GF-D8 (cell line): Measurements from ENCODE around the gene ABL1.
"Not testable (repeated sequence)": the region's sequence is repeated elsewhere in the genome, so short reads cannot be mapped to it uniquely, and the experiment has no call there.

Source experiments
- DNase-seq: peaks from one replicate; lab custom pipeline; 2025; lab: John Stamatoyannopoulos, UW

ABL1 gene

GRCh38 chr9:130834371-130835336 lies at the start of gene ABL1:
ABL1 (plus strand) TSS chr9:130835254; CDS start chr9:130835447, 193 bp downstream.
- peak; percentile 77 for DNase-seq

- no peak for DNase-seq
Measured at GRCh38 chr9:130785940-130786508, 49.0 kb upstream of the ABL1 start.

- DNase-seq = no peak
Measured at GRCh38 chr9:130786526-130786925, 48.5 kb upstream of the ABL1 start.

- DNase-seq = no peak
Measured at GRCh38 chr9:130789747-130790672, 45.0 kb upstream of the ABL1 start.

GRCh38 chr9:130791303-130791894 lies 43.7 kb upstream of the ABL1 start:
- no peak for DNase-seq

- DNase-seq = no peak
Measured at GRCh38 chr9:130793589-130793988, 41.5 kb upstream of the ABL1 start.

- not testable (repeated sequence) for DNase-seq
Measured at GRCh38 chr9:130794021-130794420, 41.0 kb upstream of the ABL1 start.

- DNase-seq = not testable (repeated sequence)
Measured at GRCh38 chr9:130794423-130794822, 40.6 kb upstream of the ABL1 start.

- DNase-seq = no peak
Measured at GRCh38 chr9:130794923-130795495, 40.0 kb upstream of the ABL1 start.

- not testable (repeated sequence) for DNase-seq
Measured at GRCh38 chr9:130803116-130803515, 31.9 kb upstream of the ABL1 start.

- peak; percentile 11 for DNase-seq
Measured at GRCh38 chr9:130805510-130806326, 29.3 kb upstream of the ABL1 start.

GRCh38 chr9:130806327-130806716 lies 28.7 kb upstream of the ABL1 start:
- DNase-seq = no peak

GRCh38 chr9:130810609-130811136 lies 24.4 kb upstream of the ABL1 start:
- DNase-seq = no peak

- no peak for DNase-seq
Measured at GRCh38 chr9:130815242-130815808, 19.7 kb upstream of the ABL1 start.

- no peak for DNase-seq
Measured at GRCh38 chr9:130817914-130818313, 17.1 kb upstream of the ABL1 start.

GRCh38 chr9:130820135-130820738 lies 14.8 kb upstream of the ABL1 start:
- no peak for DNase-seq

- no peak for DNase-seq
Measured at GRCh38 chr9:130823435-130823834, 11.6 kb upstream of the ABL1 start.

- no peak for DNase-seq
Measured at GRCh38 chr9:130824079-130824478, 11.0 kb upstream of the ABL1 start.

GRCh38 chr9:130824643-130825350 lies 10.3 kb upstream of the ABL1 start:
- DNase-seq = no peak
